Measurements from ENCODE around the gene ZNF316.

ZNF316 gene

GRCh38 chr7:6701860-6702259 lies 64.7 kb downstream of the ZNF316 start:
- no peak for DNase-seq
